GM19372 (cell line): ENCODE data around the gene NHERF1.

Source experiments
- ATAC-seq: cut with Tn5 transposase; IDR thresholded peaks from one replicate; pipeline ENCODE4 v1.9.1; 2021; ENCODE audit warnings: mild to moderate bottlenecking, low read depth, moderate library complexity; ENCODE audit not compliant: unreplicated experiment

The NHERF1 gene

GRCh38 chr17:74746922-74747321 is 1.5 kb upstream of the NHERF1 start:
- no peak for ATAC-seq

GRCh38 chr17:74748279-74748528 is 224 bp upstream of the NHERF1 start:
- ATAC-seq = no peak

- ATAC-seq = no peak
Measured at GRCh38 chr17:74749279-74750038, 1.0 kb downstream of the NHERF1 start.

- no peak for ATAC-seq
Measured at GRCh38 chr17:74750039-74750326, 1.6 kb downstream of the NHERF1 start.

GRCh38 chr17:74750327-74751069 is 2.1 kb downstream of the NHERF1 start:
- ATAC-seq = no peak

GRCh38 chr17:74752415-74752814 is 4.0 kb downstream of the NHERF1 start:
- no peak for ATAC-seq

GRCh38 chr17:74752822-74753401 is 4.5 kb downstream of the NHERF1 start:
- ATAC-seq = no peak

GRCh38 chr17:74754832-74755231 is 6.4 kb downstream of the NHERF1 start:
- no peak for ATAC-seq

GRCh38 chr17:74755533-74755932 is 7.1 kb downstream of the NHERF1 start:
- no peak for ATAC-seq

- no peak for ATAC-seq
Measured at GRCh38 chr17:74756891-74757290, 8.5 kb downstream of the NHERF1 start.

GRCh38 chr17:74757502-74757901 is 9.1 kb downstream of the NHERF1 start:
- ATAC-seq = no peak

- no peak for ATAC-seq
Measured at GRCh38 chr17:74757931-74758847, 9.8 kb downstream of the NHERF1 start.

- ATAC-seq = no peak
Measured at GRCh38 chr17:74758848-74759168, 10.4 kb downstream of the NHERF1 start.

- no peak for ATAC-seq
Measured at GRCh38 chr17:74759243-74759801, 10.9 kb downstream of the NHERF1 start.

GRCh38 chr17:74759941-74760340 is 11.5 kb downstream of the NHERF1 start:
- no peak for ATAC-seq

GRCh38 chr17:74760404-74761105 is 12.1 kb downstream of the NHERF1 start:
- ATAC-seq = no peak

GRCh38 chr17:74761419-74761818 is 13.0 kb downstream of the NHERF1 start:
- ATAC-seq = no peak

GRCh38 chr17:74761931-74762330 is 13.5 kb downstream of the NHERF1 start:
- no peak for ATAC-seq

- ATAC-seq = no peak
Measured at GRCh38 chr17:74763565-74764387, 15.3 kb downstream of the NHERF1 start.
